Mesenchymal stem cell (in vitro differentiated cells and primary cell): ENCODE measurements around the gene SNRPB2.

ENCODE experiments used
- DNase-seq: peaks from one replicate; pipeline ENCODE4 v3.0.0-alpha.2; 2013
- H2AFZ ChIP-seq: one replicate; pipeline ENCODE4 v1.6.1; 2013; ENCODE audit warnings: low read depth, mild to moderate bottlenecking, control low read depth, inconsistent platforms, low read length, moderate library complexity
- H2AK5ac ChIP-seq: 2 replicates; pipeline ENCODE4 v1.6.1; 2013; ENCODE audit warnings: low read length, moderate library complexity, mild to moderate bottlenecking, inconsistent platforms; ENCODE audit not compliant: severe bottlenecking
- H2BK120ac ChIP-seq: one replicate; pipeline ENCODE4 v1.6.1; 2013; ENCODE audit warnings: low read depth, mild to moderate bottlenecking, inconsistent platforms, low read length, moderate library complexity
- H2BK12ac ChIP-seq, 2 experiments: one replicate each; pipeline ENCODE4 v1.6.1; 2013; ENCODE audit warnings: inconsistent platforms in 2 of 2, low read length in 2 of 2, mild to moderate bottlenecking in 2 of 2, moderate library complexity in 2 of 2, control low read depth in 1 of 2
- H2BK15ac ChIP-seq: one replicate; pipeline ENCODE4 v1.6.1; 2013; ENCODE audit warnings: mild to moderate bottlenecking, low read depth, inconsistent platforms; ENCODE audit not compliant: poor library complexity, severe bottlenecking
- H2BK5ac ChIP-seq: 2 replicates; pipeline ENCODE4 v1.6.1; 2013; ENCODE audit warnings: low read depth, mild to moderate bottlenecking, low read length, control low read depth, inconsistent platforms; ENCODE audit not compliant: poor library complexity, severe bottlenecking
- H3K14ac ChIP-seq, 2 experiments: one replicate each; pipeline ENCODE4 v1.6.1; 2013; ENCODE audit warnings: inconsistent platforms in 2 of 2, low read length in 2 of 2, control low read depth in 1 of 2, mild to moderate bottlenecking in 1 of 2, moderate library complexity in 1 of 2
- H3K18ac ChIP-seq, 2 experiments: one replicate each; pipeline ENCODE4 v1.6.1; 2013; ENCODE audit warnings: inconsistent platforms in 2 of 2, low read length in 2 of 2, control low read depth in 1 of 2, low read depth in 1 of 2, mild to moderate bottlenecking in 1 of 2
- H3K23ac ChIP-seq, 2 experiments: one replicate each; pipeline ENCODE4 v1.6.1; 2013; ENCODE audit warnings: inconsistent platforms in 2 of 2, low read length in 2 of 2, mild to moderate bottlenecking in 2 of 2, moderate library complexity in 2 of 2, control low read depth in 1 of 2
- H3K27ac ChIP-seq: 2 replicates; pipeline ENCODE4 v1.5.1; 2013; ENCODE audit warnings: mild to moderate bottlenecking, moderate library complexity, low read length, control low read depth, inconsistent platforms; ENCODE audit not compliant: poor library complexity, severe bottlenecking
- H3K27me3 ChIP-seq, 2 experiments: 2 replicates each; pipeline versions ENCODE4 v1.6.1 to v1.7.0; 2013; ENCODE audit warnings: low read length in 2 of 2, mild to moderate bottlenecking in 2 of 2, moderate library complexity in 2 of 2, control low read depth in 1 of 2, inconsistent platforms in 1 of 2; ENCODE audit not compliant: control insufficient read depth in 1 of 2, insufficient read depth in 1 of 2
- H3K36me3 ChIP-seq, 2 experiments: 2 replicates each; pipeline versions ENCODE4 v1.6.1 to v1.7.0; 2013; ENCODE audit warnings: low read length in 2 of 2, control low read depth in 1 of 2, inconsistent platforms in 1 of 2, low read depth in 1 of 2, mild to moderate bottlenecking in 1 of 2; ENCODE audit not compliant: insufficient read depth in 2 of 2, control insufficient read depth in 1 of 2
- H3K4ac ChIP-seq, 2 experiments: one replicate each; pipeline ENCODE4 v1.6.1; 2013; ENCODE audit warnings: inconsistent platforms in 2 of 2, low read length in 2 of 2, mild to moderate bottlenecking in 2 of 2, moderate library complexity in 2 of 2, control low read depth in 1 of 2, low read depth in 1 of 2
- H3K4me1 ChIP-seq: 2 replicates; pipeline ENCODE4 v1.6.1; 2013; ENCODE audit warnings: low read depth, low read length, control low read depth; ENCODE audit not compliant: control insufficient read depth, insufficient read depth
- H3K4me2 ChIP-seq: 2 replicates; pipeline ENCODE4 v1.6.1; 2013; ENCODE audit warnings: low read length, mild to moderate bottlenecking, inconsistent platforms; ENCODE audit not compliant: poor library complexity, severe bottlenecking
- H3K4me3 ChIP-seq, 2 experiments: 2 replicates each; pipeline versions ENCODE4 v1.5.1 to v1.7.0; 2013; ENCODE audit warnings: low read length in 2 of 2, mild to moderate bottlenecking in 2 of 2, control low read depth in 1 of 2, low read depth in 1 of 2; ENCODE audit not compliant: insufficient read depth in 1 of 2
- H3K79me1 ChIP-seq: replicated peaks from 2 replicates; pipeline ENCODE4 v1.6.1; 2013; ENCODE audit warnings: mild to moderate bottlenecking, control low read depth, low read length, inconsistent platforms; ENCODE audit not compliant: poor library complexity, severe bottlenecking
- H3K9ac ChIP-seq: 2 replicates; pipeline ENCODE4 v1.7.0; 2013; ENCODE audit warnings: mild to moderate bottlenecking, low read length, moderate library complexity
- H3K9me3 ChIP-seq: 2 replicates; pipeline ENCODE4 v1.7.0; 2013; ENCODE audit warnings: mild to moderate bottlenecking, low read length; ENCODE audit not compliant: control insufficient read depth
- H4K8ac ChIP-seq: one replicate; pipeline ENCODE4 v1.6.1; 2013; ENCODE audit warnings: inconsistent platforms, mild to moderate bottlenecking, low read length, moderate library complexity
- H4K91ac ChIP-seq: one replicate; pipeline ENCODE4 v1.6.1; 2013; ENCODE audit warnings: mild to moderate bottlenecking, low read length, inconsistent platforms
- WGBS: methylation state at CpG from one replicate; pipeline ENCODE4 v1.1.7; 2013; ENCODE audit warnings: mixed read lengths; 5-methylcytosine and 5-hydroxymethylcytosine counted together

Gene SNRPB2

GRCh38 chr20:16695628-16696027, 34.2 kb upstream of the SNRPB2 start:
- no peak overlapping the region for H2BK12ac ChIP-seq
- H3K36me3 ChIP-seq, result no peaks in the 10 kb centered on the region
- no peak overlapping the region for H4K8ac ChIP-seq
- no peak overlapping the region for H2BK5ac ChIP-seq
- WGBS, result 51% methylated on average over 2 of the region's 3 CpGs
- no peak overlapping the region for H3K4me3 ChIP-seq
- no peaks in the 10 kb centered on the region for H3K4me1 ChIP-seq
- H2AFZ ChIP-seq, result no peak overlapping the region
- no peak overlapping the region for H2BK120ac ChIP-seq
- no peak overlapping the region for H3K9ac ChIP-seq
- H3K27ac ChIP-seq, result no peak overlapping the region
- no peak overlapping the region for H3K18ac ChIP-seq
- no peak overlapping the region for H3K14ac ChIP-seq
- no peaks in the 10 kb centered on the region for H3K9me3 ChIP-seq
- H3K79me1 ChIP-seq, result no peaks in the 10 kb centered on the region
- no peak overlapping the region for H2AK5ac ChIP-seq
- no peak overlapping the region for H3K4ac ChIP-seq
- no peak for DNase-seq
- no peak overlapping the region for H3K4me2 ChIP-seq
- H3K23ac ChIP-seq, result no peak overlapping the region
- H4K91ac ChIP-seq, result no peak overlapping the region
- H2BK15ac ChIP-seq, result no peak overlapping the region
- H3K27me3 ChIP-seq, result peaks cover 3 to 5% of the 10 kb centered on the region in 2 experiments

GRCh38 chr20:16699293-16699692, 30.5 kb upstream of the SNRPB2 start:
- 81% methylated on average over 4 of the region's 4 CpGs for WGBS
- no peak overlapping the region for H3K9ac ChIP-seq
- no peak overlapping the region for H2BK15ac ChIP-seq
- no peaks in the 10 kb centered on the region for H3K4me1 ChIP-seq
- no peak for DNase-seq
- H3K27ac ChIP-seq, result no peak overlapping the region
- no peak overlapping the region for H2BK12ac ChIP-seq
- no peaks in the 10 kb centered on the region for H3K9me3 ChIP-seq
- H3K36me3 ChIP-seq, result no peaks in the 10 kb centered on the region
- H2AFZ ChIP-seq, result no peak overlapping the region
- no peak overlapping the region for H3K4ac ChIP-seq
- no peak overlapping the region for H3K14ac ChIP-seq
- H2AK5ac ChIP-seq, result no peak overlapping the region
- no peak overlapping the region for H3K18ac ChIP-seq
- H3K79me1 ChIP-seq, result no peaks in the 10 kb centered on the region
- H3K4me2 ChIP-seq, result no peak overlapping the region
- H2BK120ac ChIP-seq, result no peak overlapping the region
- H4K91ac ChIP-seq, result no peak overlapping the region
- H3K27me3 ChIP-seq, result peaks cover 2 to 3% of the 10 kb centered on the region in 2 experiments
- no peak overlapping the region for H2BK5ac ChIP-seq
- no peak overlapping the region for H3K23ac ChIP-seq
- H3K4me3 ChIP-seq, result no peak overlapping the region
- H4K8ac ChIP-seq, result no peak overlapping the region

GRCh38 chr20:16701296-16701695, 28.5 kb upstream of the SNRPB2 start:
- Histone ChIP-seq H3K23ac (no peak overlapping the region), H3K79me1 (no peaks in the 10 kb centered on the region), H3K36me3 (no peaks in the 10 kb centered on the region), H2BK12ac (no peak overlapping the region), H3K27ac (no peak overlapping the region), H2AK5ac (no peak overlapping the region), H3K4me3 (no peak overlapping the region), H4K91ac (no peak overlapping the region), H3K4me1 (no peaks in the 10 kb centered on the region), H2BK5ac (no peak overlapping the region), H2AFZ (no peak overlapping the region), H3K4me2 (no peak overlapping the region), H3K9ac (no peak overlapping the region), H3K18ac (no peak overlapping the region), H3K9me3 (no peaks in the 10 kb centered on the region), H3K4ac (no peak overlapping the region), H2BK120ac (no peak overlapping the region), H4K8ac (no peak overlapping the region), H3K14ac (no peak overlapping the region), H2BK15ac (no peak overlapping the region), H3K27me3 (peaks cover 2 to 3% of the 10 kb centered on the region in 2 experiments)
- 100% methylated on average over 2 of the region's 3 CpGs for WGBS
- DNase-seq, result no peak

- Histone ChIP-seq H3K27ac (no peak overlapping the region), H3K4me2 (no peak overlapping the region)
- 70% methylated on average over 4 of the region's 4 CpGs for WGBS
Measured at GRCh38 chr20:16703570-16703969, 26.3 kb upstream of the SNRPB2 start.

More at GRCh38 chr20:16703570-16703969, 26.3 kb upstream of the SNRPB2 start:
- H2AFZ ChIP-seq, result no peak overlapping the region
- no peak overlapping the region for H2BK5ac ChIP-seq
- no peaks in the 10 kb centered on the region for H3K36me3 ChIP-seq
- H3K9me3 ChIP-seq, result no peaks in the 10 kb centered on the region
- no peak overlapping the region for H3K4me3 ChIP-seq
- H4K8ac ChIP-seq, result no peak overlapping the region
- no peak overlapping the region for H2AK5ac ChIP-seq
- no peaks in the 10 kb centered on the region for H3K27me3 ChIP-seq
- no peaks in the 10 kb centered on the region for H3K4me1 ChIP-seq
- no peak overlapping the region for H2BK15ac ChIP-seq
- H3K18ac ChIP-seq, result no peak overlapping the region
- no peak overlapping the region for H3K9ac ChIP-seq
- no peak for DNase-seq
- H3K23ac ChIP-seq, result no peak overlapping the region
- no peak overlapping the region for H2BK12ac ChIP-seq
- no peak overlapping the region for H3K4ac ChIP-seq
- no peak overlapping the region for H3K14ac ChIP-seq
- no peak overlapping the region for H2BK120ac ChIP-seq
- no peaks in the 10 kb centered on the region for H3K79me1 ChIP-seq
- H4K91ac ChIP-seq, result no peak overlapping the region
